ENCODE measurements around the gene SPOCK1.

The SPOCK1 gene

DNA sequence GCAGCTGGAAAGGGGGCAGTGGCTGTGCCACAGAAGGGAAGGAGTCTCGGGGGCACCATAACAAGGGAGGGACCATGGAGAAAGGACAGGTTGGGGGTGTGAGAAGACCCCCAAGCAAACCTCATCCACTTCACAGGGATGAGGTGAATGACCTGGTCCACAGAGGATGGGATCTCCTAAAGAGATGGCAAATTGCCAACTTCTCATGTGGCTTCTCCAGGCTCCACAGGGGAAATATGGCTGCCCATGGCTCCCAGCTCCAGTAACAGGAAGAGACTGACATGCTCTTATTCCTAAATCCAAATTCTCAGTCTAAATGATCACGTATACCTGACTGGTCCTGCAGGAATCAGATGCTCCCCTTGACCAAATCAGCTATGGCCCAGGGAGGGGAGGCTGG is 340.4 kb downstream of the SPOCK1 start:
- no peak overlapping the region for H3K4me3 ChIP-seq (ENCODE audit: control insufficient read depth, low read depth, low read length)
- TF ChIP-seq, protein P1, sequence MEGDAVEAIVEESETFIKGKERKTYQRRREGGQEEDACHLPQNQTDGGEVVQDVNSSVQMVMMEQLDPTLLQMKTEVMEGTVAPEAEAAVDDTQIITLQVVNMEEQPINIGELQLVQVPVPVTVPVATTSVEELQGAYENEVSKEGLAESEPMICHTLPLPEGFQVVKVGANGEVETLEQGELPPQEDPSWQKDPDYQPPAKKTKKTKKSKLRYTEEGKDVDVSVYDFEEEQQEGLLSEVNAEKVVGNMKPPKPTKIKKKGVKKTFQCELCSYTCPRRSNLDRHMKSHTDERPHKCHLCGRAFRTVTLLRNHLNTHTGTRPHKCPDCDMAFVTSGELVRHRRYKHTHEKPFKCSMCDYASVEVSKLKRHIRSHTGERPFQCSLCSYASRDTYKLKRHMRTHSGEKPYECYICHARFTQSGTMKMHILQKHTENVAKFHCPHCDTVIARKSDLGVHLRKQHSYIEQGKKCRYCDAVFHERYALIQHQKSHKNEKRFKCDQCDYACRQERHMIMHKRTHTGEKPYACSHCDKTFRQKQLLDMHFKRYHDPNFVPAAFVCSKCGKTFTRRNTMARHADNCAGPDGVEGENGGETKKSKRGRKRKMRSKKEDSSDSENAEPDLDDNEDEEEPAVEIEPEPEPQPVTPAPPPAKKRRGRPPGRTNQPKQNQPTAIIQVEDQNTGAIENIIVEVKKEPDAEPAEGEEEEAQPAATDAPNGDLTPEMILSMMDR (conservative IDR thresholded peaks at IDR 0.05; ENCODE audit: control insufficient read depth, insufficient read depth, low read depth, low read length), result no peak
- DNase-seq (ENCODE audit: low read depth), result no peak

DNA sequence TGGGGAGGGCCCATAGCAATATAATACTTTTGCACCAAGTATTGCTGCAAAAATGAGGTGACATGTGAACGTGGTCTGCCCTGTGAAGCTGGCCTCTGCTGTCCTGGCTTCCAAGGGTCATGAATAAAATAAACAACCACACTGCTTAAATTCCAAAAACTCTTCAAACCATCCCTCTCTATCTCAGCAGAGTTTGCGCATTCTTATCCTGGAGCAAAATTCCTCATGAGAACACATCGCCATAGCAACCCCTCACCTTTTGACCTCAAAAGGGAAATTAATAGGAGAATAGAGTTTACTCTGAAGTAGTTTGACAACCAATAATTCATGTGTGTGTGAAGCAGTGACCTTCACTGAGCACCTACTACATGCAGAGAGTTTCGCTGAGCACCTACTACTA is 342.9 kb downstream of the SPOCK1 start:
- TF ChIP-seq, protein P1 (conservative IDR thresholded peaks at IDR 0.05; ENCODE audit: control insufficient read depth, insufficient read depth, low read depth, low read length), result no peak
- no peak for DNase-seq (ENCODE audit: low read depth)
- no peak overlapping the region for H3K4me3 ChIP-seq (ENCODE audit: control insufficient read depth, low read depth, low read length)

DNA sequence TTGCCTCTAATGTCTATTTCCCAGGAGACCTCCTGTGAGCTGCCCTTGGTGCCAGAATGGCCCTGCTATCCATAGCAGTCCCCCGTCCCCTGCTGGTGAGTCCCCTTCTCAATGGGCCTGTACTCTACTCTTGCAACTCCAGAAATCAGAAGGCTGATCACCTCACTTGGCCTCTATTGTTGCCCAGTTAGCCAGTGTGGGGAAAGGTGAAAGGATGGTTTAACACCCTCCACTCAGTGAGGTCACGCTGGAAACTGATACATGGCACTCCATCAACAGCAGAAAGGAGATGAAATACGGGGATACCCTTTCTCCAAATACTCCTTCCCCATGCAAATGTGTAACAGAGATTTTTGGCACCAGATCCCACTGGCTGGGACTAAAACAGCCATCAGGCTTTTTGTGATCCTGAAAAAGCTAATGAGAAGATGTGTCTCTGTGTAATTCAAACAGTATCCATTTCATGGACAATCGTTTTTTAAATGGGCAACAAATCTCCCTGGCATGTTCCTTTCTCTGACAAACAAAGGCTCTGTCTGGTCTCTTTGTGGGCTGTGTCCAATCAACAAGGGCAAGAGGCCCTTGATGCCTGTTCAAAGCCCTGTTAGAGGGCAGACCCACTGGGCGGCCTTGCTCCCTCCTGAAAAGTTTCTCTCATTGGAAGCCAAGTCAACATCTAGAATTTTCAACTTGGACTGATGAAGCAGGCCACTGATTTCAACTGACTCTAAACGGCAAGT is 343.7 kb downstream of the SPOCK1 start:
- no peak overlapping the region for H3K4me3 ChIP-seq (ENCODE audit: control insufficient read depth, low read depth, low read length)
- no peak for DNase-seq (ENCODE audit: low read depth)
- TF ChIP-seq, protein P1 (conservative IDR thresholded peaks at IDR 0.05; ENCODE audit: control insufficient read depth, insufficient read depth, low read depth, low read length), result no peak

DNA sequence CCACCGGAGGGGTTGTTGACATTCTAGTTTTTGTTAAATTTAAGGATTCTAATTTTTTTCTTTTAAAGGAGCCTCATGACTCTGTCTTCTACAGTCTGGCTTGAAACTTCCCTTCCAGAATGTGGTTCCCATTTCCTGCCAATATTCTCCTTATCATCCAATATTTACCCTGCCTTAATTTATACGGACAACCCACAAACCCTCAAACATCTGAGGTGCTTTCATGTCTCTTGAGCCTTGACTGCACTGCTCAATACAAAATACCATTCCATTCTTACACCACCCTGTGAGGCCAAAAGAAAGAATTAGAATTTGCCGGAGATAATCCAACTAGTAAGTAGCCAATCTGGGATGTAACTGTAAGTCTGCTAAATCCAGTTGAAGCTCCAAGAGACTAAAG is 346.5 kb downstream of the SPOCK1 start:
- TF ChIP-seq, protein P1 (conservative IDR thresholded peaks at IDR 0.05; ENCODE audit: control insufficient read depth, insufficient read depth, low read depth, low read length), result no peak
- DNase-seq (ENCODE audit: low read depth), result no peak
- no peak overlapping the region for H3K4me3 ChIP-seq (ENCODE audit: control insufficient read depth, low read depth, low read length)

DNA sequence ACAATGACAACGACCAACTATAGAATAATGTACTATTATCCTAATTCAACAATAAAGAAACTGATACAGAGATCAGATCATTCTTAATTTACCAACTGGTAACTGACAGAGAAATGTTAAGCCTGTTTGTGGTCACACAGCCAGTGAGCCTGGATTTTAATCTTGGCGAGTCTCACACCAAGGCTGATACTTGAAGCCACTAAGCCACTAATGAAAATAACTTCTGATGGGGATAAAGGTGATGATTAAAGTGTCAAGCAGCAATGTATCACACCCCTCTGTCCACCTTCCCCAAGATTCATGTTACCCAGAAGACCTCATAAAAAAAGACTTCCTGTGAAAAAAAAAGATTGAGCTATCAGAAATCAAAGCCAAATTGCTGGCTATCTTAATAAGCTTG is 350.5 kb downstream of the SPOCK1 start:
- no peak for DNase-seq (ENCODE audit: low read depth)
- no peak overlapping the region for H3K4me3 ChIP-seq (ENCODE audit: control insufficient read depth, low read depth, low read length)
- TF ChIP-seq, protein P1 (conservative IDR thresholded peaks at IDR 0.05; ENCODE audit: control insufficient read depth, insufficient read depth, low read depth, low read length), result no peak

DNA sequence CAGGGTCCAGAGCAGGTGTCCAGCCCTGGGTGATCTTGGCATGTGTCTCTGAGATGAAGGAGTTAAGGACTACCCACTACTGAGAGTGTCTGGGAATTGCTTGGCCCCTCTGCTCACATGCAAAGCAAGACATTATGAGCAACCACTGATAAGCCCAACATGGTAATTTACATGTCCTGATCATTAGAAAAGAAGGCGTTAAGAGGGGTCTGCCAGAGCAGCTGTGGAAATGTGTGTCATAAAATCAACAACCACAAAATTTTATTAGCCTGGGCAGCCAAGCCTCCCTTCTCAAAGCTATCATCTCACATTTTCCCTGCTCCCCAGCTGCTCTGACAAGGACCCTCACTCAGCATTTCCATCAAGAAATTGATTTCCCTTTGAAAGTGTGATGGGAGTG is 351.0 kb downstream of the SPOCK1 start:
- H3K4me3 ChIP-seq (ENCODE audit: control insufficient read depth, low read depth, low read length), result no peak overlapping the region
- DNase-seq (ENCODE audit: low read depth), result no peak
- TF ChIP-seq, protein P1 (conservative IDR thresholded peaks at IDR 0.05; ENCODE audit: control insufficient read depth, insufficient read depth, low read depth, low read length), result no peak

Measured in fibroblast of mammary gland (primary cell).